NCI-H1417 treated with DMSO at 0.1 percent for 48 hours (cell line): ENCODE results near the gene EEF2KMT.
"Not testable (repeated sequence)": the region's sequence is repeated elsewhere in the genome, so short reads cannot be mapped to it uniquely, and the experiment has no call there.

Source experiments
- DNase-seq: peaks from one replicate; lab custom pipeline; 2025; lab: John Stamatoyannopoulos, UW

Gene EEF2KMT

GRCh38 chr16:5095145-5095830 is 2.3 kb downstream of the EEF2KMT start:
- DNase-seq: not testable (repeated sequence)

- DNase-seq: not testable (repeated sequence)
Observed at GRCh38 chr16:5093746-5094145, 3.8 kb downstream of the EEF2KMT start.

GRCh38 chr16:5093081-5093480 is 4.5 kb downstream of the EEF2KMT start:
- DNase-seq: not testable (repeated sequence)

GRCh38 chr16:5090592-5090991 is 7.0 kb downstream of the EEF2KMT start:
- DNase-seq: not testable (repeated sequence)

- DNase-seq: not testable (repeated sequence)
Observed at GRCh38 chr16:5089911-5090555, 7.6 kb downstream of the EEF2KMT start.

GRCh38 chr16:5088936-5089335 is 8.7 kb downstream of the EEF2KMT start:
- not testable (repeated sequence) for DNase-seq

- DNase-seq: not testable (repeated sequence)
Observed at GRCh38 chr16:5088086-5088790, 9.4 kb downstream of the EEF2KMT start.

- DNase-seq: not testable (repeated sequence)
Observed at GRCh38 chr16:5085716-5086115, 11.9 kb downstream of the EEF2KMT start.

- DNase-seq: not testable (repeated sequence)
Observed at GRCh38 chr16:5084802-5085201, 12.8 kb downstream of the EEF2KMT start.

- not testable (repeated sequence) for DNase-seq
Observed at GRCh38 chr16:5084099-5084731, 13.4 kb downstream of the EEF2KMT start.

GRCh38 chr16:5083646-5084045 is 13.9 kb downstream of the EEF2KMT start:
- not testable (repeated sequence) for DNase-seq

- DNase-seq: not testable (repeated sequence)
Observed at GRCh38 chr16:5080996-5081395, 16.6 kb downstream of the EEF2KMT start.

- not testable (repeated sequence) for DNase-seq
Observed at GRCh38 chr16:5080461-5080860, 17.1 kb downstream of the EEF2KMT start.

- no peak for DNase-seq
Observed at GRCh38 chr16:5078626-5079025, 19.0 kb downstream of the EEF2KMT start.

- no peak for DNase-seq
Observed at GRCh38 chr16:5077304-5077703, 20.3 kb downstream of the EEF2KMT start.

- DNase-seq: no peak
Observed at GRCh38 chr16:5075637-5076036, 22.0 kb downstream of the EEF2KMT start.

- DNase-seq: not testable (repeated sequence)
Observed at GRCh38 chr16:5073771-5074170, 23.8 kb downstream of the EEF2KMT start.

GRCh38 chr16:5073279-5073629 is 24.3 kb downstream of the EEF2KMT start:
- DNase-seq: no peak

- DNase-seq: no peak
Observed at GRCh38 chr16:5072334-5073278, 25.0 kb downstream of the EEF2KMT start.

GRCh38 chr16:5071681-5072333 is 25.8 kb downstream of the EEF2KMT start, which contains the start of gene ALG1:
Gene ALG1 (plus strand): TSS chr16:5071843. CDS start chr16:5071850, 7 bp downstream.
- peak; percentile 12 for DNase-seq

GRCh38 chr16:5071341-5071680 is 26.3 kb downstream of the EEF2KMT start:
- no peak for DNase-seq
